Upper lobe of right lung (tissue), 1 donor: ENCODE data around the gene PACSIN1. TPM values are rescaled to one million over a fixed set of nuclear protein-coding genes. Genes with fewer than 3 reads are reported as not detected.

Source experiments
- ATAC-seq: fragments of 200-7000 bp; cut with Tn5 transposase; one replicate; pipeline ENCODE4 v1.9.1; 2020; ENCODE audit warnings: mild to moderate bottlenecking, moderate library complexity
- DNase-seq: peaks from one replicate; pipeline ENCODE4 v3.0.0-alpha.2; 2020
- H3K27ac ChIP-seq: fragments of 200-600 bp; one replicate; pipeline ENCODE4 v1.8.0; 2022
- H3K27me3 ChIP-seq: fragments of 200-600 bp; one replicate; pipeline ENCODE4 v1.8.0; 2022; ENCODE audit warnings: mild to moderate bottlenecking
- H3K36me3 ChIP-seq: fragments of 200-600 bp; one replicate; pipeline ENCODE4 v1.8.0; 2022
- H3K4me1 ChIP-seq: fragments of 200-600 bp; one replicate; pipeline ENCODE4 v1.8.0; 2022
- H3K4me3 ChIP-seq: fragments of 200-600 bp; one replicate; pipeline ENCODE4 v1.8.0; 2022; ENCODE audit warnings: mild to moderate bottlenecking
- H3K9me3 ChIP-seq: fragments of 200-600 bp; one replicate; pipeline ENCODE4 v1.8.0; 2022
- intact Hi-C: fragments of 100-400 bp; cut with DNase I; formaldehyde crosslinking; loops from one replicate; pipeline ENCODE4 v1.11.0; 2022
- total RNA-seq: library from RNA; stranded (reverse); fragmentation: NEBNext Ultra II Directional; extraction: Animal tissue kit (Norgen Biotek cat#: 25700); gene quantifications from one replicate; pipeline ENCODE4 v1.2.1, GENCODE V29; 2021
- TF ChIP-seq, protein P1 (sequence below): fragments of 200-600 bp; IDR thresholded peaks from one replicate; pipeline ENCODE4 v1.8.0; 2022; ENCODE audit warnings: antibody characterized with exemption
- donor health status: DM: no; HTN: yes; CAD: no; lungs with severe emphysema.

Gene PACSIN1
- total RNA-seq, 1 donor from 2014 or later = not detected

DNA sequence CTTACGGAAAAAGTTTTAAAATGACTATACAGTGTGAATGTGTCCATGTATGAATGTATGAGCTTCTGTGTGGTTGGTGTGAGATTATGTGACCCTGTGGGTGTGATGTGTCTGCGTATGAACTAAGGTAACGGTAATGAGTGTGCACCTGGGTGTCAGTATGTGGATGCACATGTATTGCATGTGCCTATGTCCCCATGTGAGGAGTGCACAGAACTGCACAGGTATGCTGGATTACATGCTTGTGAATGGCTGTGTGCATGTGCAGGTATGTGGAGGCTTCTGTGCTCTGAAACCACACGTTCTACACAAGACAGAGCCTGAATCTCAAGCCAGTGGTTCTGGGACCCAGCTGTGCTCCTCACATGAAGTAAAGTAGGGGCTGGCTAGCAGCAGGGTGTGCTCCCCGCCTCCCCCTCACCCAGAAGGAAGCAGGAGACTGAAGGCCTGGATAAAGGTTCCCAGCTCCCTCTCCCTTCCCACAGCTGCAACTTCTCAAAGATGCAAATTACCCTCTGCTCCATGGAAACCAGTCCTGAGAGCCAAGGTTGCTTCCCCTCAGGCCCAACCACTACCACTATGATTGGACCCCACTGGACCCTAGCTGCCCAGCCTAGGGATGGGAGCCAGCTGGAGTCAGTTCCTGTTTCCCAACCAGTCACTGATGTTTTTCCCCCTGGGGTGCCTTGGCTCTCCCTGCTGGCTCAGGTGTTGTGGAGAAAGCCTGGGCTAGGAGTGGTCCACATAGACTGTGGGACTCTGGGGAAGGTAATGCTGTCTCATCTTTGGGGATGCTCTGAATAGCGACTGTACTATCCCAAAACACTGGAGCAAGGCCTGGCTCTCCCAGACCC lies 115.1 kb downstream of the PACSIN1 start:
- DNase-seq (peak; percentile 36), ATAC-seq (no peak)
- Histone ChIP-seq H3K4me1 (no peaks in the 10 kb centered on the region), H3K27ac (no peak overlapping the region), H3K36me3 (no peaks in the 10 kb centered on the region), H3K27me3 (no peaks in the 10 kb centered on the region), H3K4me3 (no peak overlapping the region), H3K9me3 (no peaks in the 10 kb centered on the region)
- intact Hi-C loops = no loop called here
- TF ChIP-seq, protein P1, sequence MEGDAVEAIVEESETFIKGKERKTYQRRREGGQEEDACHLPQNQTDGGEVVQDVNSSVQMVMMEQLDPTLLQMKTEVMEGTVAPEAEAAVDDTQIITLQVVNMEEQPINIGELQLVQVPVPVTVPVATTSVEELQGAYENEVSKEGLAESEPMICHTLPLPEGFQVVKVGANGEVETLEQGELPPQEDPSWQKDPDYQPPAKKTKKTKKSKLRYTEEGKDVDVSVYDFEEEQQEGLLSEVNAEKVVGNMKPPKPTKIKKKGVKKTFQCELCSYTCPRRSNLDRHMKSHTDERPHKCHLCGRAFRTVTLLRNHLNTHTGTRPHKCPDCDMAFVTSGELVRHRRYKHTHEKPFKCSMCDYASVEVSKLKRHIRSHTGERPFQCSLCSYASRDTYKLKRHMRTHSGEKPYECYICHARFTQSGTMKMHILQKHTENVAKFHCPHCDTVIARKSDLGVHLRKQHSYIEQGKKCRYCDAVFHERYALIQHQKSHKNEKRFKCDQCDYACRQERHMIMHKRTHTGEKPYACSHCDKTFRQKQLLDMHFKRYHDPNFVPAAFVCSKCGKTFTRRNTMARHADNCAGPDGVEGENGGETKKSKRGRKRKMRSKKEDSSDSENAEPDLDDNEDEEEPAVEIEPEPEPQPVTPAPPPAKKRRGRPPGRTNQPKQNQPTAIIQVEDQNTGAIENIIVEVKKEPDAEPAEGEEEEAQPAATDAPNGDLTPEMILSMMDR = no peak

DNA sequence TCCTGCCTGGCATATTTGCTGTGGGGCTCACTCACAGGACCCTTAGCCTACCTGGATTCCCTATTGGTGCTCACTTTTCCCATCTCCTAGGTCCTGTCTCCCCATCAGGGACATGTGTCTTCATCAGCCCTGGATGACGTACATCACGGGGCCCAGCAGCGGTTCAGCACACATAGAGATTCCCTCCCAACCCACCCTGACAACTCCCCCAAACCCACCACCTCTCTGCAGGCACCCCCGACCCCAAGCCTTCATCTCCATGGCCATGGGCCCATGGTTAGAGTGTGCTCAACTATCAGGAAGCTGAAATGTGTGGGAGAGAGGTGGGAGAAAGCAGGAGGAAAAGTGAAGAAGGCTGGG lies 115.7 kb downstream of the PACSIN1 start:
- TF ChIP-seq, protein P1 = no peak
- Histone ChIP-seq H3K27ac (no peak overlapping the region), H3K4me1 (no peaks in the 10 kb centered on the region), H3K27me3 (no peaks in the 10 kb centered on the region), H3K36me3 (no peaks in the 10 kb centered on the region), H3K4me3 (no peak overlapping the region), H3K9me3 (no peaks in the 10 kb centered on the region)
- intact Hi-C loops = no loop called here
- peak; percentile 32 for DNase-seq
- no peak for ATAC-seq

DNA sequence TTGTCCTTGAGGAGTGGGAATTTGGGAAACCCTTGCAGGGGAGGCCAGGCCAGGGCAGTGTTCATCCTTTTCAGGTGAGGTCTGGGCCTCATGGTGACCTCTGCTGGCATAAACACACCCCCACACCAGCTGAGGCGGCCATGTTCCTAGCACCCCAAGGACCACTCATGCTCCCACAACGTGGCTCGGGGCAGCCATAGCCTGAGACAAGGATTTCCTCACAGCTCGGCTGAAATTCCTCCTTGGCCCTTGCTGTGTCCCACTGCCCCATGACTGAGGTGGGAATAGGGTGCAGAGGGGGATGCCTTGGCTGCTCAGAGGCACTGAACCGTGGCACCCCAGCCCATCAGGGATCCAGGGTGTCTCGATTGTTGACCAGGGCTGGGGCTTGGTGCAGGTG lies 117.6 kb downstream of the PACSIN1 start:
- intact Hi-C loops = no loop called here
- no peak for ATAC-seq
- no peak overlapping the region for H3K4me3 ChIP-seq
- no peak overlapping the region for H3K27ac ChIP-seq
- H3K9me3 ChIP-seq = no peaks in the 10 kb centered on the region
- peaks cover 17% of the 10 kb centered on the region for H3K36me3 ChIP-seq
- peak; percentile 52 for DNase-seq
- TF ChIP-seq, protein P1 = no peak
- H3K27me3 ChIP-seq = no peaks in the 10 kb centered on the region
- no peaks in the 10 kb centered on the region for H3K4me1 ChIP-seq

DNA sequence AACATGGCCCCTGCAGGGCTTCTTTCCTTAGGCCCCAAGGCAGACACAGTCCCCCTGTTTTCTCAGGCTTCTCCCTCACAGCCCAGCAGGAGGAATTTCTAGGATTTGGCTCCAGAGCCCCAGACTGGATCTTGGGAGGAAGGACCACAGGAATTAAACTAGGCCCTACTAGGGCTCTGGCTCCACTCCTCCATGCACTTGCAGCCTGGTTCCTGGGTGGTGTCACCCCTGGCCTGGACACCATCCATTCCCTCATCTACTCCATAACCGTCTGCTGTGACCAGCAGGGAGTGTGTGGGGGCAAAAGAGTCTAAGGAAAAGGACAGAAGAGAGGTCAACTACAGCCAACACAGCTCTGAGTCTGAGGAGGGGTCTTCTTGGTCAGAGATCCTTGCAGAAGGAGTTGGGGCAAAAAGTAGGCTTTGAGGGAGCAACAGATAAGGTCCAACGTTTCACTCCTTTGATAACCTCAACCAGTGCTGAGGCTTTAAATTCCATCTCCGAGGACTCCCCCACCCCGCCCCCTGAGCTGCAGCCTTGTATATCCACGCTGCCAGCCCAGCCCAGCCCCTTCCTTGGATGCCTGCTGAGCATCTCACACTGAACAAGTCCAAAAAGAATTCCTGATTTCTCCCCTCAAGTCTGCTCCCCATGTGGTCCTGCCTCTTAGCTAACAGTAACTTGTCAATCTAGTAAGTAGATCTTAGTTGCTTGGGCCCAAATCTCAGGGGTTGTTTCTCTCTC lies 118.2 kb downstream of the PACSIN1 start:
- Histone ChIP-seq H3K36me3 (peaks cover 23% of the 10 kb centered on the region), H3K4me3 (no peak overlapping the region), H3K4me1 (no peaks in the 10 kb centered on the region), H3K27me3 (no peaks in the 10 kb centered on the region), H3K9me3 (no peaks in the 10 kb centered on the region), H3K27ac (no peak overlapping the region)
- intact Hi-C loops = no loop called here
- DNase-seq = peak; percentile 10
- ATAC-seq = no peak
- TF ChIP-seq, protein P1 = no peak

DNA sequence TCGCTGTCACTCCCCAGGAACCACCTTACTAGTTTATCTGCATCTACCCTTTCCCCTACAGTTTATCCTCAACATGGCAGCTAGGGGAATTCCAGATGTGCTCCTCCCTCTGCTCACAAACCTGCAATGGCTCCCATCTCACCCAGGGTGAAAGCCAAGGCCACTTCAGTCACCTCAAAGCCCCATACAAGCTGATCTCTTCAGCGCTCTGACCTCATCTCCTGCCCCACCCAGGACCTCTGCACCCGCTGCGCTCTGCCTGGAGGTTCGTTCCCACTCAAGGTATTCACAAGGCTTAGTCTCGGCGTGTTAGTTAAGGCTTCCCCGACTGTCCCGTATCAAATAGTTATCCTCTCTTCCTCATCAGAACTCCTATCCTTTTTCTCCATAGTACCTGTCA lies 118.8 kb downstream of the PACSIN1 start:
- Histone ChIP-seq H3K4me3 (no peak overlapping the region), H3K27me3 (no peaks in the 10 kb centered on the region), H3K27ac (no peak overlapping the region), H3K36me3 (peaks cover 29% of the 10 kb centered on the region), H3K4me1 (no peaks in the 10 kb centered on the region), H3K9me3 (no peaks in the 10 kb centered on the region)
- TF ChIP-seq, protein P1 = no peak
- peak; percentile 34 for DNase-seq
- no peak for ATAC-seq
- intact Hi-C loops = no loop called here

Other genes starting within 250 kb of the PACSIN1 start
- gene HMGA1, start 229.2 kb upstream of the PACSIN1 start, total RNA-seq = 54.7 TPM
- gene SMIM29, start 217.1 kb upstream of the PACSIN1 start, total RNA-seq = 32.6 TPM
- 29.1 TPM for gene NUDT3, start 73.4 kb upstream of the PACSIN1 start, total RNA-seq
- gene RPS10, start 40.0 kb upstream of the PACSIN1 start, total RNA-seq = 875 TPM
- 1.3 TPM for gene SPDEF, start 90.3 kb downstream of the PACSIN1 start, total RNA-seq
- 101 TPM for gene ILRUN, start 230.7 kb downstream of the PACSIN1 start, total RNA-seq